Smooth muscle cell of the brain vasculature (primary cell): ENCODE data around the gene M1AP.
A peak's percentile ranks its signal among the peaks of the same experiment; 100 is the strongest.
"Not testable (repeated sequence)": the region's sequence is repeated elsewhere in the genome, so short reads cannot be mapped to it uniquely, and the experiment has no call there.

Experiments
- DNase-seq: peaks from one replicate; pipeline ENCODE4 v3.0.0-alpha.2; 2012; ENCODE audit warnings: low read depth, low spot score

Gene M1AP

GRCh38 chr2:74564222-74564621 lies 83.9 kb downstream of the M1AP start:
- DNase-seq: no peak

GRCh38 chr2:74562126-74562775 lies 85.9 kb downstream of the M1AP start:
- no peak for DNase-seq

- DNase-seq: not testable (repeated sequence)
These were observed 87.1 kb downstream of the M1AP start for GRCh38 chr2:74561022-74561421.

GRCh38 chr2:74560591-74560990 lies 87.5 kb downstream of the M1AP start:
- DNase-seq: no peak

GRCh38 chr2:74559912-74560311 lies 88.2 kb downstream of the M1AP start:
- no peak for DNase-seq

- DNase-seq: no peak
These were observed 89.6 kb downstream of the M1AP start for GRCh38 chr2:74558284-74559230.

GRCh38 chr2:74556831-74557370 lies 91.2 kb downstream of the M1AP start:
- DNase-seq: no peak

- no peak for DNase-seq
These were observed 92.0 kb downstream of the M1AP start for GRCh38 chr2:74556159-74556558.

- DNase-seq: no peak
These were observed 92.5 kb downstream of the M1AP start for GRCh38 chr2:74555610-74556103.

GRCh38 chr2:74554820-74555531 lies 93.2 kb downstream of the M1AP start:
- no peak for DNase-seq

- peak; percentile 66 for DNase-seq
These were observed 94.0 kb downstream of the M1AP start, which contains the start of the genes DOK1 and LOXL3 for GRCh38 chr2:74553892-74554819. DOK1 (plus strand) TSS chr2:74554720; CDS start chr2:74554755, 35 bp downstream. LOXL3 (minus strand) TSS chr2:74553942; CDS start chr2:74552634, 1,308 bp downstream.

- no peak for DNase-seq
These were observed 95.0 kb downstream of the M1AP start for GRCh38 chr2:74552914-74553811.

GRCh38 chr2:74551942-74552913 lies 95.9 kb downstream of the M1AP start:
- DNase-seq: no peak

- DNase-seq: no peak
These were observed 96.6 kb downstream of the M1AP start for GRCh38 chr2:74551530-74551929.

- DNase-seq: no peak
These were observed 97.9 kb downstream of the M1AP start for GRCh38 chr2:74550231-74550630.

- no peak for DNase-seq
These were observed 99.0 kb downstream of the M1AP start for GRCh38 chr2:74548900-74549826.

- DNase-seq: no peak
These were observed 99.7 kb downstream of the M1AP start for GRCh38 chr2:74548285-74548899.
